Testis (tissue), 3 donors: ENCODE measurements around the gene RIC8B. TPM values are rescaled to one million over a fixed set of nuclear protein-coding genes. Genes with fewer than 3 reads are reported as not detected.

Experiments used
- DNase-seq: peaks from one replicate; pipeline ENCODE4 v3.0.0-alpha.2; 2019
- H3K27ac ChIP-seq, 2 donors: fragments of 200-600 bp; sonication (generic); one replicate each; pipeline ENCODE4 v1.5.1; 2019
- H3K27me3 ChIP-seq: fragments of 200-600 bp; sonication (generic); one replicate; pipeline ENCODE4 v1.5.1; 2019
- H3K36me3 ChIP-seq: fragments of 200-600 bp; sonication (generic); one replicate; pipeline ENCODE4 v1.5.1; 2017; ENCODE audit warnings: low read depth; ENCODE audit errors: missing control alignments
- H3K4me1 ChIP-seq: fragments of 200-600 bp; sonication (generic); one replicate; pipeline ENCODE4 v1.5.1; 2019
- H3K4me3 ChIP-seq, 2 donors: fragments of 200-600 bp; sonication (generic); one replicate each; pipeline ENCODE4 v1.5.1; 2017 to 2019
- H3K9me3 ChIP-seq: fragments of 200-600 bp; sonication (generic); one replicate; pipeline ENCODE4 v1.5.1; 2017
- CTCF ChIP-seq, 3 experiments: fragments of 450-650 bp in 2 of 3; fragments of 200-600 bp in 1 of 3; sonication (generic) in 1 of 3; IDR thresholded peaks; one replicate each; pipeline ENCODE4 v1.5.1; 2016 to 2019; ENCODE audit warnings: antibody characterized with exemption in 3 of 3, mild to moderate bottlenecking in 2 of 3, moderate library complexity in 1 of 3
- POLR2A ChIP-seq: fragments of 450-650 bp; IDR thresholded peaks from one replicate; pipeline ENCODE4 v1.6.1; 2017; ENCODE audit warnings: antibody characterized with exemption, mild to moderate bottlenecking, moderate library complexity
- WGBS, 2 donors: methylation state at CpG; one replicate each; pipeline ENCODE4 v1.1.5; 2018; 5-methylcytosine and 5-hydroxymethylcytosine counted together
- intact Hi-C: fragments of 100-400 bp; cut with DNase I; formaldehyde crosslinking; loops from one replicate; pipeline ENCODE4 v1.15.1; 2023; ENCODE audit warnings: low total_unique reads
- polyA plus RNA-seq: library from polyadenylated mRNA; stranded (reverse); fragments of 350-450 nt; fragmentation: Illumina TruSeq; extraction: RNeasy Lipid Tissue Mini Kit (QIAGEN cat#74804); gene quantifications from one replicate; pipeline ENCODE4 v1.2.3, GENCODE V29; 2014; ENCODE audit warnings: low read depth, low replicate concordance; ENCODE audit not compliant: insufficient read depth
- total RNA-seq, 2 donors: library from RNA; depleted of rRNA; stranded (reverse); fragments of >200 nt; gene quantifications; one replicate each; pipeline ENCODE4 v1.2.3, GENCODE V29; 2016

Gene RIC8B
- total and polyA plus RNA-seq, 3 donors from 2014 or later = 14.3 to 27.7 (median 18.3) TPM

GRCh38 chr12:106897981-106898901 lies 123.8 kb downstream of the RIC8B start:
- Histone ChIP-seq H3K36me3 (no peaks in the 10 kb centered on the region), H3K9me3 (no peaks in the 10 kb centered on the region), H3K4me3 (no peak overlapping the region), H3K27ac (no peak overlapping the region), H3K27me3 (no peaks in the 10 kb centered on the region), H3K4me1 (no peaks in the 10 kb centered on the region)
- DNase-seq = no peak
- TF ChIP-seq POLR2A (no peak), CTCF (IDR thresholded peaks at IDR 0.05) (no peak)
- intact Hi-C loops = no loop called here
- WGBS, 2 donors = 74% methylated on average over 13 of the region's 13 CpGs

- no peak overlapping the region for H3K4me3 ChIP-seq
- H3K4me1 ChIP-seq = no peaks in the 10 kb centered on the region
- TF ChIP-seq CTCF (IDR thresholded peaks at IDR 0.05) (no peak), POLR2A (no peak)
- no peaks in the 10 kb centered on the region for H3K9me3 ChIP-seq
- H3K27me3 ChIP-seq = no peaks in the 10 kb centered on the region
- H3K36me3 ChIP-seq = no peaks in the 10 kb centered on the region
- no peak overlapping the region for H3K27ac ChIP-seq
- no peak for DNase-seq
- intact Hi-C loops = no loop called here
- WGBS, 2 donors = 84 to 98% methylated on average over 6 of the region's 6 CpGs
Measured at GRCh38 chr12:106900554-106900953, 126.1 kb downstream of the RIC8B start.

- intact Hi-C loops = no loop called here
- Histone ChIP-seq H3K36me3 (no peaks in the 10 kb centered on the region), H3K9me3 (no peaks in the 10 kb centered on the region), H3K4me3 (no peak overlapping the region), H3K27ac (no peak overlapping the region), H3K4me1 (no peaks in the 10 kb centered on the region), H3K27me3 (no peaks in the 10 kb centered on the region)
- 90 to 96% methylated on average over 1 of the region's 1 CpG for WGBS, 2 donors
- TF ChIP-seq CTCF (IDR thresholded peaks at IDR 0.05) (no peak), POLR2A (no peak)
- DNase-seq = no peak
Measured at GRCh38 chr12:106901276-106901675, 126.8 kb downstream of the RIC8B start.

- H3K4me1 ChIP-seq = no peaks in the 10 kb centered on the region
- TF ChIP-seq POLR2A = no peak
- no peak for TF ChIP-seq CTCF (IDR thresholded peaks at IDR 0.05)
- 58 to 80% methylated on average over 11 of the region's 11 CpGs for WGBS, 2 donors
- no peaks in the 10 kb centered on the region for H3K36me3 ChIP-seq
- H3K27ac ChIP-seq = no peak overlapping the region
- intact Hi-C loops = no loop called here
- no peaks in the 10 kb centered on the region for H3K9me3 ChIP-seq
- H3K27me3 ChIP-seq = no peaks in the 10 kb centered on the region
- no peak overlapping the region for H3K4me3 ChIP-seq
- no peak for DNase-seq
Measured at GRCh38 chr12:106902053-106902452, 127.6 kb downstream of the RIC8B start.
